PC-3 (cell line): Measurements from ENCODE around the gene REPS2. TPM values are rescaled to one million over a fixed set of nuclear protein-coding genes. Genes with fewer than 3 reads are reported as not detected.

Experiments
- ATAC-seq: fragments of 200-7000 bp; cut with Tn5 transposase; 2 replicates; pipeline ENCODE4 v1.9.1; 2020; ENCODE audit warnings: mild to moderate bottlenecking, moderate library complexity
- BruUV-seq: library from RNA; stranded (reverse); fragments of 400-500 nt; replicated peaks from 2 replicates; lab custom pipeline; 2021; lab: Mats Ljungman, UMichigan
- CTCF ChIA-PET: fragments of 300-600 bp; sonication (Branson Sonifier 250); formaldehyde crosslinking; loops from one replicate; lab custom pipeline; 2022; ENCODE audit warnings: antibody characterized with exemption; lab: Charles Lee
- POLR2A ChIA-PET: fragments of 300-600 bp; sonication (Branson Sonifier 250); formaldehyde crosslinking; loops from one replicate; lab custom pipeline; 2022; ENCODE audit warnings: antibody characterized with exemption; ENCODE audit not compliant: unreplicated experiment; lab: Charles Lee
- DNase-seq: peaks from one replicate; pipeline ENCODE4 v3.0.0-alpha.2; 2015
- H2AFZ ChIP-seq: fragments of 300-600 bp; sonication (generic); 2 replicates; pipeline ENCODE4 v1.6.0; 2016; ENCODE audit warnings: antibody characterized with exemption, low read length
- H3F3A ChIP-seq: fragments of 300-600 bp; sonication (generic); one replicate; pipeline ENCODE4 v1.6.0; 2017; ENCODE audit warnings: antibody characterized with exemption, low read length, control low read depth, mild to moderate bottlenecking; ENCODE audit not compliant: unreplicated experiment
- H3K27ac ChIP-seq: fragments of 300-600 bp; sonication (generic); 2 replicates; pipeline ENCODE4 v1.5.1; 2016; ENCODE audit warnings: mild to moderate bottlenecking, low read length
- H3K27me3 ChIP-seq: fragments of 300-600 bp; sonication (generic); 2 replicates; pipeline ENCODE4 v1.6.1; 2016; ENCODE audit warnings: low read length, mixed read lengths
- H3K36me3 ChIP-seq: fragments of 300-600 bp; sonication (generic); 2 replicates; pipeline ENCODE4 v1.6.1; 2016; ENCODE audit warnings: low read depth, mixed run types, low read length, mixed read lengths
- H3K4me1 ChIP-seq: fragments of 300-600 bp; sonication (generic); 2 replicates; pipeline ENCODE4 v1.5.1; 2016; ENCODE audit warnings: low read length; ENCODE audit not compliant: insufficient read depth
- H3K4me2 ChIP-seq: fragments of 300-600 bp; sonication (generic); 2 replicates; pipeline ENCODE4 v1.6.0; 2016; ENCODE audit warnings: low read length
- H3K4me3 ChIP-seq: fragments of 300-600 bp; sonication (generic); 2 replicates; pipeline ENCODE4 v1.5.1; 2016; ENCODE audit warnings: mild to moderate bottlenecking, low read length, mixed read lengths
- H3K79me2 ChIP-seq: fragments of 300-600 bp; sonication (generic); 2 replicates; pipeline ENCODE4 v1.6.1; 2017; ENCODE audit warnings: low read length, mixed read lengths
- H3K9ac ChIP-seq: fragments of 300-600 bp; sonication (generic); 2 replicates; pipeline ENCODE4 v1.6.0; 2016; ENCODE audit warnings: mild to moderate bottlenecking, low read length
- H3K9me2 ChIP-seq: fragments of 300-600 bp; sonication (generic); replicated peaks from 2 replicates; pipeline ENCODE4 v1.6.1; 2016; ENCODE audit warnings: mixed run types, low read length, mixed read lengths
- H3K9me3 ChIP-seq: fragments of 300-600 bp; sonication (generic); 2 replicates; pipeline ENCODE4 v1.6.1; 2016; ENCODE audit warnings: low read length, mixed read lengths
- H4K20me1 ChIP-seq: fragments of 300-600 bp; sonication (generic); 2 replicates; pipeline ENCODE4 v1.6.1; 2016; ENCODE audit warnings: low read length, mixed read lengths
- CTCF ChIP-seq: fragments of 300-600 bp; sonication (generic); conservative IDR thresholded peaks from 2 replicates; pipeline ENCODE4 v1.5.1; 2017; ENCODE audit warnings: antibody characterized with exemption, low read depth, mild to moderate bottlenecking, low read length
- EZH2 ChIP-seq: fragments of 300-600 bp; sonication (generic); IDR thresholded peaks from one replicate; pipeline ENCODE4 v1.6.1; 2017; ENCODE audit warnings: antibody characterized with exemption, mild to moderate bottlenecking, low read length; ENCODE audit not compliant: unreplicated experiment
- EZH2phosphoT487 ChIP-seq: fragments of 300-600 bp; sonication (generic); IDR thresholded peaks from 2 replicates; pipeline ENCODE4 v1.6.1; 2018; ENCODE audit warnings: mild to moderate bottlenecking, antibody characterized with exemption, low read length, borderline replicate concordance
- intact Hi-C: fragments of 100-400 bp; cut with micrococcal nuclease; formaldehyde crosslinking; loops from 2 replicates; pipeline ENCODE4 v1.9.0; 2023
- total RNA-seq: library from RNA; depleted of rRNA; stranded (reverse); fragments of >200 nt; gene quantifications from 2 replicates; pipeline ENCODE4 v1.2.3, GENCODE V29; 2014

Gene REPS2
- total RNA-seq, 1 experiment from 2014 or later = 6.3 TPM

- no peak for TF ChIP-seq EZH2phosphoT487
- TF ChIP-seq CTCF = no peak
- no peak for TF ChIP-seq EZH2
- Histone ChIP-seq H3K4me3 (no peak overlapping the region), H3K27me3 (no peaks in the 10 kb centered on the region), H3K79me2 (no peaks in the 10 kb centered on the region), H4K20me1 (no peaks in the 10 kb centered on the region), H3K27ac (no peak overlapping the region), H3K9me2 (no peaks in the 10 kb centered on the region), H3K4me2 (no peak overlapping the region), H3K9me3 (no peaks in the 10 kb centered on the region), H2AFZ (no peak overlapping the region), H3F3A (no peaks in the 10 kb centered on the region), H3K9ac (no peak overlapping the region), H3K36me3 (no peaks in the 10 kb centered on the region), H3K4me1 (no peaks in the 10 kb centered on the region)
- ATAC-seq (peak; percentile 37; the same call in 1 of the 2 replicates), DNase-seq (no peak)
- intact Hi-C loops = no loop called here
- ChIA-PET CTCF (no interaction called here), POLR2A (no interaction called here)
- no TSS peak for BruUV-seq
Observed at GRCh38 chrX:17023661-17024060, 77.2 kb downstream of the REPS2 start.

- TF ChIP-seq EZH2phosphoT487 (no peak), EZH2 (no peak), CTCF (no peak)
- Histone ChIP-seq H3K79me2 (no peaks in the 10 kb centered on the region), H3K27ac (no peak overlapping the region), H3K4me2 (no peak overlapping the region), H3K4me1 (no peaks in the 10 kb centered on the region), H3K9me2 (no peaks in the 10 kb centered on the region), H2AFZ (no peak overlapping the region), H4K20me1 (no peaks in the 10 kb centered on the region), H3K4me3 (no peak overlapping the region), H3K27me3 (no peaks in the 10 kb centered on the region), H3K9me3 (no peaks in the 10 kb centered on the region), H3F3A (no peaks in the 10 kb centered on the region), H3K9ac (no peak overlapping the region), H3K36me3 (no peaks in the 10 kb centered on the region)
- ChIA-PET POLR2A (interaction anchor here (0.6 kb wide), 1 partner anchor 15 kb away, joined by 5 read pairs; no protein-coding TSS in a partner anchor), CTCF (interaction anchor here (0.6 kb wide), 1 partner anchor 142 kb away, joined by 6 read pairs; no protein-coding TSS in a partner anchor)
- intact Hi-C loops = no loop called here
- BruUV-seq = no TSS peak
- no peak for ATAC-seq
- no peak for DNase-seq
Observed at GRCh38 chrX:17024886-17025285, 78.4 kb downstream of the REPS2 start.

- H3K27ac ChIP-seq = no peak overlapping the region
- no peaks in the 10 kb centered on the region for H3K9me2 ChIP-seq
- H4K20me1 ChIP-seq = no peaks in the 10 kb centered on the region
- H3K4me1 ChIP-seq = no peaks in the 10 kb centered on the region
- CTCF ChIA-PET = no interaction called here
- BruUV-seq = no TSS peak
- H3K4me3 ChIP-seq = no peak overlapping the region
- no peak overlapping the region for H3K4me2 ChIP-seq
- TF ChIP-seq CTCF = no peak
- TF ChIP-seq EZH2phosphoT487 = no peak
- no peak for TF ChIP-seq EZH2
- DNase-seq (no peak), ATAC-seq (no peak)
- H2AFZ ChIP-seq = no peak overlapping the region
- H3K79me2 ChIP-seq = no peaks in the 10 kb centered on the region
- intact Hi-C loops = no loop called here
- no peaks in the 10 kb centered on the region for H3K27me3 ChIP-seq
- H3K36me3 ChIP-seq = no peaks in the 10 kb centered on the region
- H3K9me3 ChIP-seq = no peaks in the 10 kb centered on the region
- H3K9ac ChIP-seq = no peak overlapping the region
- POLR2A ChIA-PET = no interaction called here
- H3F3A ChIP-seq = no peaks in the 10 kb centered on the region
Observed at GRCh38 chrX:17025621-17026302, 79.3 kb downstream of the REPS2 start.
